CD4-positive, alpha-beta T cell treated with Interleukin-17A for 4 hours (primary cell): ENCODE data around the gene LYSET.
"Not testable (repeated sequence)": the region's sequence is repeated elsewhere in the genome, so short reads cannot be mapped to it uniquely, and the experiment has no call there.

Source experiments
- DNase-seq: peaks from one replicate; pipeline ENCODE4 v3.0.0-alpha.2; 2020; ENCODE audit warnings: mixed read lengths

LYSET gene

DNA sequence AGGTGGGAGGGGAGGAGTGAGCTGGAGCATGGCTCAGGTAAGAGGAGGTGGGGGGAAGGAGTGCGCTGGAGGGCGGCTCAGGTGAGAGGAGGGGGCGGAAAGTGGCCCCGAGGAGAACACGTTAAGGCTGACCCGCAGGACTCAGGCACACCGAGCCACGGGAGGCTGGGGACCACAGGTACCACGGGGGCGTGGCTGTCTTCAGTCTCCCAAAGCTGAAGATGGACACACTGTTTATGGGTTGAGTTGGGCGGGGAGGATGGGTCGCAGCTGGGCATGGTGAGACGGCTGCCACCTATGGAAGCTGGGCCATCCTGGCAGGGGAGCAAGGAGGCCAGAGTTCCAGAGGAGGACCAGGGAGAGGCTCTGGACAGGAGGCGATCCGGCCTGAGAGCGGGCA is 45.4 kb downstream of the LYSET start:
- DNase-seq: no peak

DNA sequence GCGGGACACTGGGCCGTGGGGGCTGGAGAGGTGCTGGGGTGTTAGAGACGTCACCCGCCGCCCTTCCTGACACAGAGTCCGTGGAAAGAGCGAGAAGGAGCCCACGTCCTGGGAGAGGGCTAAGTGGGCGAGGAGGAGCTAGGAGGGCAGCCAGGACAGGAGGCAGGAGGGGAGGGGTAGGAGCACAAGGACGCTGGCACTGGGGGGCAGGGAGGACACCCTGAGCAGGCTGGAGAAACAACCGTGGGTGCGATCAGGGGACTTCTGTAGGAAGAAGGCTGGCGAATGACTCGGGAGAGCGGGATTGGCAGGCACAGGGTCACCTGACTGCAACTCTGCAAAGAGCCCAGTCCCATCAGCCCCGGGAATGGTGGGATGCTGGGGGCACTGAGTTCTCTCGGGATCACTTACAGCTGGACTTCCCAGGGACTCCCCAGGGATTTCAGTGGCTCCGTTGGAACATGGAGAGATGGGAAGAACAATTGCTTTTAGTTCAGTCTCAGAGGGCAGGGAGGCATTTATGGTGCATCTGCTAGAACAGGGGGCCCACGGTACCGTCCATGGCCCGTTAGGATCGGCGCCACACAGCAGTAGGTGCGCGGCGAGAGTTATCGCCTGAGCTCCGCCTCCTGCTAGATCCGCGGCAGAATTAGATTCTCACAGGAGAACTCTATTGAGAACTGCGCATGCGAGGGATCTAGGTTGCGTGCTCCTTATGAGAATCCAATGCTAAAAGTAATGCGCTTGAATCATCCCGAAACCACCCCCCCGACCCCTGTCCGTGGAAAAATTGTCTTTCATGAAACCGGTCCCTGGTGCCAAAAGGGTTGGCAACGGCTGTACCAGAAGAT is 46.2 kb downstream of the LYSET start:
- peak; percentile 14 for DNase-seq

DNA sequence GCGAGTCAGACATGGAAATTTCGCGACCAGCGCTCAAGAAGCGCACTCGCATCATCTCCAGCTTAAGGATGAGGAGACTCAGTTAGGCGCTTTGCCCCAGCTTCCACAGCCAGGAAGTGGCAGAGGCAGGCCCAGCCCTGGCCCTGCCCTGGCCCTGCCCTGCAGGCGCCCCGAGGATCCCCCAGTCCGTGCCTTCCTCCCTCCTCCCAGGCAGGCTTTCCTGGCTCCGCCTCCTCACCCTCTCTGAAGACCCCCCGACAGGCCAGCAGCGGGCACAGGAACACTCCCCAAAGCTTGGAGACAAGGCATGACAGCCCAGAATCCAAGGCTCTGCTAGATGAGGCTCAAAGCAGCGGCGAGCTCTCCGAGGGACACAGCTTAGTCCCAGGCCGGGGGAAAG is 47.0 kb downstream of the LYSET start:
- no peak for DNase-seq

DNA sequence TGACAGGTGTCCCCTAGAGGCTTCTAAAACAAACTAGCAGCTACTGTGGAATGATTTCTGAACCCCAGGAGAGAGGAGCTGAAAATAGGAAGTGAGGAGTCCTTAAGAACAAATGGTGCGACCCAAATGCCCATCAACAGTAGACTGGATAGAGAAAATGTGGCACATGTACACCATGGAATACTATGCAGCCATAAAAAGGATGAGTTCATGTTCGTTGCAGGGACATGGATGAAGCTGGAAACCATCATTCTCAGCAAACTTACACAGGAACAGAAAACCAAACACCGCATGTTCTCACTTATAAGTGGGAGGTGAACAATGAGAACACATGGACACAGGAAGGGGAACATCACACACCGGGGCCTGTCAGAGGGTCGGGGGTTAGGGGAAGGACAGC is 48.0 kb downstream of the LYSET start:
- DNase-seq: not testable (repeated sequence)

DNA sequence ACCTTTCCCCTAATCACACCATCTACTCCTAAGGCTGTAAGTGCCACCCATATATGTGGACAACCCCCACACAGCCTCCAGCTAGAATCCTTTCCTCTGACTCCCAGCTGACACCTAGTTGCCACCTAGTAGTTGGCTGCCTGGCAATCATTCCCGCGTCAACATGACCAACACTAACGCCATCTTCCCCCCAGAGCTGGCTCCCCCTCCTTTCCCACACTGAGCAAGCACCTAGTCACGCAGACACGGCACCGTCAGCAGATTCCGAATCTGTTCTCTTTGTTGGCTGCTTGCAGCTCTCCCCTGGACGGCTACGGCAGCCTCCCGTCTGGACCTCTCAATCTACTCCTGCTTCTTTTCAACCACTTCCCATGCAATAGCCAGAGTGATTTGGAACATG is 49.7 kb downstream of the LYSET start:
- DNase-seq: no peak
